ENCODE results near the gene TAF3.
"Not testable (repeated sequence)": the region's sequence is repeated elsewhere in the genome, so short reads cannot be mapped to it uniquely, and the experiment has no call there.

TAF3 gene

GRCh38 chr10:7980196-7980595 lies 161.9 kb downstream of the TAF3 start:
- no peak for DNase-seq

GRCh38 chr10:7982727-7983126 lies 164.4 kb downstream of the TAF3 start:
- no peak for DNase-seq

GRCh38 chr10:7984325-7984724 lies 166.0 kb downstream of the TAF3 start:
- no peak for DNase-seq

- no peak for DNase-seq
Observed at GRCh38 chr10:7984896-7985295, 166.6 kb downstream of the TAF3 start.

GRCh38 chr10:7986851-7987250 lies 168.5 kb downstream of the TAF3 start:
- no peak for DNase-seq

- no peak for DNase-seq
Observed at GRCh38 chr10:7988989-7989388, 170.7 kb downstream of the TAF3 start.

GRCh38 chr10:7998831-7999230 lies 180.5 kb downstream of the TAF3 start:
- DNase-seq, result no peak

GRCh38 chr10:8004469-8005000 lies 186.2 kb downstream of the TAF3 start:
- DNase-seq, result no peak

- DNase-seq, result no peak
Observed at GRCh38 chr10:8006274-8006999, 188.1 kb downstream of the TAF3 start.

- no peak for DNase-seq
Observed at GRCh38 chr10:8009031-8009430, 190.7 kb downstream of the TAF3 start.

- no peak for DNase-seq
Observed at GRCh38 chr10:8013006-8013405, 194.7 kb downstream of the TAF3 start.

- no peak for DNase-seq
Observed at GRCh38 chr10:8013619-8014018, 195.3 kb downstream of the TAF3 start.

GRCh38 chr10:8014649-8015048 lies 196.3 kb downstream of the TAF3 start:
- DNase-seq, result no peak

- no peak for DNase-seq
Observed at GRCh38 chr10:8017277-8017676, 199.0 kb downstream of the TAF3 start.

- DNase-seq, result no peak
Observed at GRCh38 chr10:8023321-8023720, 205.0 kb downstream of the TAF3 start.

GRCh38 chr10:8023851-8024250 lies 205.5 kb downstream of the TAF3 start:
- no peak for DNase-seq

- no peak for DNase-seq
Observed at GRCh38 chr10:8026349-8027259, 208.3 kb downstream of the TAF3 start.

- DNase-seq, result not testable (repeated sequence)
Observed at GRCh38 chr10:8031211-8031610, 212.9 kb downstream of the TAF3 start.

- no peak for DNase-seq
Observed at GRCh38 chr10:8032558-8032957, 214.3 kb downstream of the TAF3 start.

GRCh38 chr10:8033812-8034465 lies 215.6 kb downstream of the TAF3 start:
- DNase-seq, result peak; percentile 63

- peak; percentile 57 for DNase-seq
Observed at GRCh38 chr10:8034466-8035005, 216.2 kb downstream of the TAF3 start.

GRCh38 chr10:8035006-8035640 lies 216.8 kb downstream of the TAF3 start:
- DNase-seq, result peak; percentile 66

Data from activated CD8-positive, alpha-beta memory T cell treated with anti-CD3 and anti-CD28 coated beads, Interleukin-2, amount 50 U/mL, for 48 hours (primary cell).